ENCODE measurements around the gene RNF212B.
"Not testable (repeated sequence)": the region's sequence is repeated elsewhere in the genome, so short reads cannot be mapped to it uniquely, and the experiment has no call there.

GRCh38 chr14:23241061-23241715 is 3.5 kb downstream of the RNF212B start:
- TF ChIP-seq CTCF (conservative IDR thresholded peaks at IDR 0.05 in 1 of 2, IDR thresholded peaks at IDR 0.05 in 1 of 2; ENCODE audit: extremely low read depth in 1 of 2, insufficient read depth in 1 of 2, low read depth in 1 of 2, low read length in 2 of 2); EZH2 (IDR thresholded peaks at IDR 0.05; ENCODE audit: borderline replicate concordance, low read length): not testable (repeated sequence)

Data from mammary epithelial cell (primary cell).